Measurements from ENCODE around the gene PKNOX2.

The PKNOX2 gene

DNA sequence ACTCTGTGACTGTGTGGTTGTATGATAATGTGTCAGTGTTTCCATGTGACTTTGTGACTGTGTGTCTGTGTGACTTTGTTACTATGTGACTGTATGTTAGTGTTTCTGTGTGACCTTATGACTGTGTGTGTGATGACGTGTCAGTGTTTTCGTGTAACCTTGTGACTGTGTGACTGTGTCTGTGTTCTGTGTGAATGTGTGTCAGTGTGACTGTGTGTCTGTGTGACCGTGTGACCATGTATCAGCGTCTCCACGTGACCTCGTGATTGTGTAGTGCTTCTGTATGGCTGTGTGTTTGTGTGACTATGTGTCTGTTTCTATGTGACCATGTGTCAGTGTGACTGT is 9.5 kb upstream of the PKNOX2 start:
- Histone ChIP-seq H3K36me3 (ENCODE audit: insufficient read depth, low read length) (no peaks in the 10 kb centered on the region), H3K9me3 (ENCODE audit: low read length) (no peaks in the 10 kb centered on the region), H3K27ac (ENCODE audit: low read depth, low read length) (no peak overlapping the region), H3K4me3 (ENCODE audit: low read depth in 1 of 2, low read length in 2 of 2) (no peak overlapping the region), H3K4me1 (ENCODE audit: insufficient read depth, low read length) (no peaks in the 10 kb centered on the region), H3K9ac (ENCODE audit: low read length) (no peak overlapping the region), H3K27me3 (ENCODE audit: control insufficient read depth in 1 of 2, insufficient read depth in 2 of 2, low read length in 2 of 2) (peaks cover 0 to 6% of the 10 kb centered on the region in 2 donors)

DNA sequence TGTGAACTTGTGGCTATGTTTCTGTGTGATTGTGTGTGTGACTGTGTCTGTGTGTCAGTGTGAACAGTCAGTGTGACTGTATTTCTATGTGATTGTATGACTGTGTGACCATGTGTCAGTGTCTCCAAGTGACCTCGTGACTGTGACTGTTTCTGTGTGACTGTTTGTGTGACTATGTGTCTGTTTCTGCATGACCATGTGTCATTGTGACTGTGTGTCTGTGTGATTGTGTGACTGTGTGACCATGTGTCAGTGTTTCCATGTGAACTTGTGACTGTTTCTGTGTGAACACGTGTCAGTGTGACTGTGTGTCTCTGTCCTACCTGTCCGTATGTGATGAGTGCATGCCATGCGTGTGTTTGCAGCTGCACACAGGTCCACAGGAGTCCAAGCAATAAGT is 8.8 kb upstream of the PKNOX2 start:
- peaks cover 0 to 6% of the 10 kb centered on the region in 2 donors for H3K27me3 ChIP-seq (ENCODE audit: control insufficient read depth in 1 of 2, insufficient read depth in 2 of 2, low read length in 2 of 2)
- no peak overlapping the region for H3K4me3 ChIP-seq (ENCODE audit: low read depth in 1 of 2, low read length in 2 of 2)
- no peaks in the 10 kb centered on the region for H3K36me3 ChIP-seq (ENCODE audit: insufficient read depth, low read length)
- no peaks in the 10 kb centered on the region for H3K9me3 ChIP-seq (ENCODE audit: low read length)
- no peaks in the 10 kb centered on the region for H3K4me1 ChIP-seq (ENCODE audit: insufficient read depth, low read length)
- no peak overlapping the region for H3K9ac ChIP-seq (ENCODE audit: low read length)
- no peak overlapping the region for H3K27ac ChIP-seq (ENCODE audit: low read depth, low read length)

DNA sequence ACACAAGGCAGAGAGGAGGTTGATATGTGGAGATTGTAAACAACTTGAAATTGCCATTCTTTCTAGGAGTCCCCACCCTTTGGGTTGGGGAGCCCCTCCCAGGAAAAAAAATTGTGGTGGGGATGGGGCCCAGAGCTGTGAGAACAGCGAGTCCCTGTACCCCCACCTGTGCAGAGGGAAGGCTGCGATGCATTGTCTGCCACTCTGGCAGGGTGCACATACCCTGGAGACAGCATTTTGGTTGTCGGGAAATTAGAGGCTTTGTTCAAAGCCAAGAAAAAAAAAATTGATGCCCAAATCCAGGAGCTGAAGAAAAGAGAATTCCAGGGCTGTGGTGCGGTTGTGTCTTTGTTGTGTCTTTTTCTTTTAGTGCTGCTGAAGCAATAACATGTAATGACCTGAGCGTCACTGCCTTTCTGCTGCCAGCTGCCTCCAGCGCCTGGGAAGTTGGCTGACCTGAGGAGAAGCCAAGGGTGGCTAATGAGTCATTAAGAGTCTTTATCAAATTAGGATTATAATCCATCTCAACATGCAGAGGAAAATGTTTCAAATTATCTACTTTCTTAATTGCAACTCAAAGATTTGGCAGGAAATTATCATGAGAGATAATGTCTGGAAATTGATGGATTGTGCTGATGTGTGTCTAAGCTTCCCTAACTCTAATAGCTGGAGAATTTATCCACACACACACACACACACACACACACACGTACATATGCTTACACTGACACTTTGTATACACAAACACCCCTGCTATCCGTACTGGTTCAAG is 8.0 kb upstream of the PKNOX2 start:
- Histone ChIP-seq H3K9me3 (ENCODE audit: low read length) (no peaks in the 10 kb centered on the region), H3K4me1 (ENCODE audit: insufficient read depth, low read length) (no peaks in the 10 kb centered on the region), H3K27ac (ENCODE audit: low read depth, low read length) (no peak overlapping the region), H3K27me3 (ENCODE audit: control insufficient read depth in 1 of 2, insufficient read depth in 2 of 2, low read length in 2 of 2) (peaks cover 0 to 6% of the 10 kb centered on the region in 2 donors), H3K4me3 (ENCODE audit: low read depth in 1 of 2, low read length in 2 of 2) (no peak overlapping the region), H3K9ac (ENCODE audit: low read length) (no peak overlapping the region), H3K36me3 (ENCODE audit: insufficient read depth, low read length) (no peaks in the 10 kb centered on the region)

DNA sequence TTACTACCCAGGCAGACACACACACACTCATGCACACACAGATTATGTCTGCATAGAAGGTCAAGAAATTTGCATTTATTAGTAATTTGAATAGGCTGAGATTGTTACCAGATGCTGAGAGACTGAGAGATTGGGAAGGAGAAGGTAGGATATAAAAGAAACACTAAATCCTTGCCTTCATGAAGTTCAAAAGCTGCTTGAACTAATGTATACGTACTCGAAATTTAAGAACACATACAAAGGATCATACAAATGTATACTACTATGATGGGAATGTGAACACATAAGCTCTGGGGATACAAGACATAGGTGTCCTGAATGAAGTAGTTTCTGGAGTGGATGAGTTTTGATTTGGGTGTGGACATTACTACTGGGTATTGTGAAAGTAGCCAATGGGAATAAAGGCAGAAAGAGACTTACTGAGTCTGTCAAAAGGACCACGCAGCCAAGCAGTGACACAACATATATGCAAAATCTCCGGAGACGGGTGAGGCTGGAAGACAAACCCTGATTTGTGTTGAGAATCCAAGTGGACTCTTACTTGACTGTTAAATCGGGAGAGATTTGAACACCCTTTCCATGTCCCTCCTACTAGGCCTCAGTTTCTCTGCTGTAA is 7.3 kb upstream of the PKNOX2 start:
- no peak overlapping the region for H3K9ac ChIP-seq (ENCODE audit: low read length)
- H3K36me3 ChIP-seq (ENCODE audit: insufficient read depth, low read length), result no peaks in the 10 kb centered on the region
- no peaks in the 10 kb centered on the region for H3K9me3 ChIP-seq (ENCODE audit: low read length)

DNA sequence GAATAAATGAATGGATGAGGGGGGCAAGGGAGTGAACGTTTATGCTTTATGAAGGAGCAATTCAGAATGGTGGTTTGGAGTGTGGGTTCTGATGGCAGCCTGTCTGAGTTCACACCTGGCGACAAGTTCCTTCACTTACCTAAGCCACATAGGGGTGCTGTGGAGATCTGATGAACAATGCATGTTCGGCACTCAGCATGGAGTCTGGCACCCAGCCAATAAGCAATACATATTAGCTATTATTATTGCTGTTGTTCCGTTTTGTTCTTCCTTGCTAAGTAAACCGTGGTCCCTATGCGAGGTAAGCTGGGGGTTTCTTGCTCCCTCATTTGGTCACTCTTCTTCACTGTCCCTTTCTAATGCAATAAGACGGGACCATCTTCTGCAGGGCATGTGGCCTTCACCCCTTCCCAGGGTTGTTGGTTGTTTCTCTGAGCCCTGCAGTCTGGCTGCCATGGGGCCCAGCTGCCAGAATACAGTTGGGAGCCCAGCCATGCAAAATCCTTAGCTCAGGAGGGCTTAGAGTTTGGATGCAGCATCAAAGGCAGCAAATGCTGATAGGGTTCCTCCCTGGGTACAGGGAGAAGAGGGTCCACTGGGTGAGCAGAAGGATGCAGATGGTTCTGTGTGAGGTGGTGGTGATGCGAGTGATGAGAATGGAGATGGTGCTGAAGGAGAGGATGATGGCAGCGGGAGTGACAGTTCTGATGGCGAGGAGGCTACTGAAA is 6.4 kb upstream of the PKNOX2 start:
- Histone ChIP-seq H3K36me3 (ENCODE audit: insufficient read depth, low read length) (no peaks in the 10 kb centered on the region), H3K4me3 (ENCODE audit: low read depth in 1 of 2, low read length in 2 of 2) (no peak overlapping the region), H3K27me3 (ENCODE audit: control insufficient read depth in 1 of 2, insufficient read depth in 2 of 2, low read length in 2 of 2) (peaks cover 0 to 6% of the 10 kb centered on the region in 2 donors), H3K4me1 (ENCODE audit: insufficient read depth, low read length) (no peaks in the 10 kb centered on the region), H3K9ac (ENCODE audit: low read length) (no peak overlapping the region), H3K9me3 (ENCODE audit: low read length) (no peaks in the 10 kb centered on the region), H3K27ac (ENCODE audit: low read depth, low read length) (no peak overlapping the region)

More for the DNA sequence above, 7.3 kb upstream of the PKNOX2 start:
- Histone ChIP-seq H3K4me3 (ENCODE audit: low read depth in 1 of 2, low read length in 2 of 2) (no peak overlapping the region), H3K27me3 (ENCODE audit: control insufficient read depth in 1 of 2, insufficient read depth in 2 of 2, low read length in 2 of 2) (peaks cover 0 to 6% of the 10 kb centered on the region in 2 donors), H3K27ac (ENCODE audit: low read depth, low read length) (no peak overlapping the region), H3K4me1 (ENCODE audit: insufficient read depth, low read length) (no peaks in the 10 kb centered on the region)

DNA sequence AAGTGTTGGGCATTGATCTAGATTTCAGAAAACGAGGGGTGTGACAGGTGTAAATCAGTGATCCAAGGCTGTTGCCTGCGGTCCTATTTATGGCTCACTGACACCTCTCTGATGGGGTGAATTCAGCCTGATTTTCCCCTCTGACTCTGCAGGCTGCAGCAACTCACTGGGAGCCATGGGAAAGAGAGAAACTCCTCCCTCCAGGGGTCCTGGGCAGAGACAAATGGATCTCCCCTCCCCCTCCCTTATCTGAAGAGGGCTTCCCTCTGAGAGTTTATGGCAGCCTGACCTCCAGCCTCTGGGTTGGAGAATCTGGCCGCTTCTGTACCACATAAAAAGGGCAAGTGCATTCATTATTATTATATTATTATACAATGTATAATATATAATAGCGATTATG is 1.8 kb upstream of the PKNOX2 start:
- peaks cover 15% of the 10 kb centered on the region for H3K4me1 ChIP-seq (ENCODE audit: insufficient read depth, low read length)
- no peak overlapping the region for H3K27ac ChIP-seq (ENCODE audit: low read depth, low read length)
- no peaks in the 10 kb centered on the region for H3K9me3 ChIP-seq (ENCODE audit: low read length)
- no peak overlapping the region for H3K4me3 ChIP-seq (ENCODE audit: low read depth in 1 of 2, low read length in 2 of 2)
- no peaks in the 10 kb centered on the region for H3K27me3 ChIP-seq (ENCODE audit: control insufficient read depth in 1 of 2, insufficient read depth in 2 of 2, low read length in 2 of 2)
- H3K9ac ChIP-seq (ENCODE audit: low read length), result no peak overlapping the region
- H3K36me3 ChIP-seq (ENCODE audit: insufficient read depth, low read length), result no peaks in the 10 kb centered on the region

DNA sequence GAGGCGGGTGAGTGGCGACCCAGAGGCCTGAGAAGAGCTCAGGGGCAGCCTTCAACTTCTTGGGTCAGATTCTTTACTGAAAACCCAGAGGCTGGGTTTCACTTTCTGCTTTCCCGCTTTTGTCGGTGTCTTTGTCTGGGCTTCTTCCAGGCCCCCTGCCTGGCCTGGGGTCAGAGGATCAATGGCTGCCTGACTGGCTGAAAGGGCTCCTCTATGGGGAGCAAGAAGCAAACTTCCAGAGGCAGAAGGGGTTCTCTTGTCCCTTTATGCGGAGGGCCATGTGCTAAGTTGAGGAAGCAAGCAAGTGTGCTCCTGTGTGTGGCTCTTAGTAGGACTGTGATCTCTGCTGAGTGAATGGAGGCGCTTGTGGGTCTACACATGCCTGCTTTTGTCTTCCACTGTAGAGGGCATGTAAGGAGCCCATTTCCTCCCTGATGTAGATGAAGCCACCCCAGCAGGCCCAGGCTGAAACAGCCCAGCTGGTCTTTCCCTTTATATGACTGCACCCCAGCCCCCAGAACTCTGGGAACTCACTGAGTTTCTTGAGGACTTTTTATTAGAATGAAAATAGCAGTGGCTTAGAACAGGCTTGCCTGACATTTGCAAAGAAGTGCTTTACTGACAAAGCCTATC is 1.0 kb upstream of the PKNOX2 start:
- Histone ChIP-seq H3K9me3 (ENCODE audit: low read length) (no peaks in the 10 kb centered on the region), H3K27ac (ENCODE audit: low read depth, low read length) (peak overlapping the region; percentile 73), H3K4me1 (ENCODE audit: insufficient read depth, low read length) (peaks cover 23% of the 10 kb centered on the region), H3K36me3 (ENCODE audit: insufficient read depth, low read length) (no peaks in the 10 kb centered on the region), H3K9ac (ENCODE audit: low read length) (peak overlapping the region; percentile 33), H3K4me3 (ENCODE audit: low read depth in 1 of 2, low read length in 2 of 2) (peak overlapping the region in 1 of 2 donors; percentile 35), H3K27me3 (ENCODE audit: control insufficient read depth in 1 of 2, insufficient read depth in 2 of 2, low read length in 2 of 2) (no peaks in the 10 kb centered on the region)

DNA sequence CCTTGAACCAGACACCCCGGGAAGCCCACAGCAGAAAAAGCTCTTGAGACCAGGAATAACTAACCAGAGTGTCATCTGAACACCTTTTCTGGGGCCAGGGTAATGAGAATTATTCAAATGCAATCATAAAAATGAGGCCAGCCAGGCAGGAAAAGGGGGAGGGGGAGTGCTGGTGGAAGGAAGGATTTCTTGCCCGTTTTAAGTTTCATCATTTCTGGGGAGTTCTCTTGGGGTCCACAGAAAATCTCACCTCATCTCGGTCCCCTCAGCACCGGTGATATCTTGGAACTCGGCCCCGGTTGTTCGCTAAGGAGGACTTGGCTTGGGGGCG is 495 bp upstream of the PKNOX2 start:
- H3K4me1 ChIP-seq (ENCODE audit: insufficient read depth, low read length), result peaks cover 26% of the 10 kb centered on the region
- H3K27me3 ChIP-seq (ENCODE audit: control insufficient read depth in 1 of 2, insufficient read depth in 2 of 2, low read length in 2 of 2), result no peaks in the 10 kb centered on the region
- peak overlapping the region; percentile 33 for H3K9ac ChIP-seq (ENCODE audit: low read length)
- peak overlapping the region in 1 of 2 donors; percentile 35 for H3K4me3 ChIP-seq (ENCODE audit: low read depth in 1 of 2, low read length in 2 of 2)
- peak overlapping the region; percentile 73 for H3K27ac ChIP-seq (ENCODE audit: low read depth, low read length)
- H3K9me3 ChIP-seq (ENCODE audit: low read length), result no peaks in the 10 kb centered on the region
- H3K36me3 ChIP-seq (ENCODE audit: insufficient read depth, low read length), result no peaks in the 10 kb centered on the region

DNA sequence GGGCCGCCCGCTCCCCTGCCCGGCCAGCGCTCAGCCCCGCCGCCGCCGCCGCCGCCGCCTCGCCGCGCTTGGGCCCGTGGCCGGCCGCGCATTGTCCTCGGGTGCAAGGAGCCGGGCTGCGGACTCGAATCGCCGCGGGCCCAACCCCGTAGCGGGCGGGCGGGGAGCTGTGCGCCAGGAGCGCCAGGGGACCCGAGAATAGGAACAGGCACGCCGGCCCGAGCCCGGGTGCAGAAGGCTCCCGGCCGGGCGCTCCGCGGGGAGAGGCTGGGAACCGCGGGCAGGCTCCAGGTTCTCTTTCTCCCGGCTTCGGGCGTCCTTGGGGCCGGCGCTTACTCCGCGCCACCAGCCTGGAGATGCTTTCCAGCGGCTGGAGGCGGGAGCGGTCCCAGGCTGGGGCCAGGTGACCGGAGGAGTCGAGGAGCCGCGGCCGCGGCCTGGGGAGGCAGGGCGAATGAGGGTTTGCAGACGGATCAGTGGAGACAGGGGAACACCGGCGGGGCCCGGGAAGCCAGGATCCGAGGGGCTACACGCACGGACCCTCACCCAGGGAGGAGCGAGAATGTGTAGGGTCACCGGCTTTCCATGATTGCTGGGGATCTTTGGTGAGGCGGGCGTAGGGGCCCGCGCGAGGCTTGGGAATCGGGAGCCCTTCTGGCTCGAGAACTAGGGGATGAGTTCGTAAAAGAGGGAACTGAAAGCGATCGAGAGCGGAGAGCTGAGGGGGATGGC is 726 bp downstream of the PKNOX2 start:
- H3K4me1 ChIP-seq (ENCODE audit: insufficient read depth, low read length), result peaks cover 38% of the 10 kb centered on the region
- H3K4me3 ChIP-seq (ENCODE audit: low read depth in 1 of 2, low read length in 2 of 2), result peak overlapping the region; percentile 65 to 66
- H3K27me3 ChIP-seq (ENCODE audit: control insufficient read depth in 1 of 2, insufficient read depth in 2 of 2, low read length in 2 of 2), result no peaks in the 10 kb centered on the region
- no peaks in the 10 kb centered on the region for H3K9me3 ChIP-seq (ENCODE audit: low read length)
- H3K9ac ChIP-seq (ENCODE audit: low read length), result peak overlapping the region; percentile 37
- no peaks in the 10 kb centered on the region for H3K36me3 ChIP-seq (ENCODE audit: insufficient read depth, low read length)
- peak overlapping the region; percentile 76 for H3K27ac ChIP-seq (ENCODE audit: low read depth, low read length)

DNA sequence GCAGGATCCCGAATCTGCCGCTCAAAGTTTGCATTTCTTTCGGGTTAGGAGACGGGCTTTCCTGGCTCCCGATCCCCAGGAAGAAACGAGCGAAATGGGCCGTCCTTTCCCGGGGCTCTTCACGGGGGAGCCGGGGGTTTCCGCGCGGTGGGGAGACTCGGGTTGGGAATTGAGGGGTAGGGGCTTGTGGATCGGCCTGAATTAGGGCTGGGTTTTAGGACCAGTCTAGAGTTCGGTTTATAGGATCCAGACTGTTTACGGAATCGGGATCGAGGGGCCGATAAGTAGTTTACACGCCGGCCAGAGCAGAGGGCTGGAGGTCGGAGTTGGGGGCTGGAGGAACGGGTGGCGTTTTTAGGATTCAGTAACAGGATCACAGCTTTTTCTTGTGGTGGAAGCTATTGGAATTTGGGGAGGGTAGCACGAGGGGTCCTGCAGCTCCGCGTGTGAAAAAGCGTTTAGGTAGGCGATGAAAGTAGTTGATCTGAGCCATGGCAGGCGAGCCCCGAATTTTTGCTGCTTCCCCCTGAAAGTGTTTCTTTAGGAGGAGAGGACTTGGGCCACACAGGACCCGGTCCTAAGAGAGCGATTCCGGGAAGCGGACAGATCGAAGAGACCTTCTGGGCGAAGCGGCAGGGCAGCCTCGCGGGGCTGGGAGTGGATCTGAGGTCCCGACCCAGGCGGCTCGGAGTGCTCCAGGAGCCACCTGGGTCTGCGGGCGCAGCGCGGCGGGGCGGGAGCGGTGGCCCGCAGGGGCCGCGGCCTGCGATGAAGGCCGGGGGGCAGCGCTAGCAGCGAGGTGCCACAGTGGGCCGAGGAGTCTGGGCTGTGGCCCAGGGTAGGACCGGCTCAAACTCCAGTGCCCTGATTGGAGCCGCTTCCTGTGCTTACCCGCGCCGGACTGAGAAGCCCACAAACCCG is 1.6 kb downstream of the PKNOX2 start:
- Histone ChIP-seq H3K27ac (ENCODE audit: low read depth, low read length) (peak overlapping the region; percentile 76), H3K9ac (ENCODE audit: low read length) (peak overlapping the region; percentile 37), H3K4me1 (ENCODE audit: insufficient read depth, low read length) (peaks cover 40% of the 10 kb centered on the region), H3K27me3 (ENCODE audit: control insufficient read depth in 1 of 2, insufficient read depth in 2 of 2, low read length in 2 of 2) (no peaks in the 10 kb centered on the region), H3K36me3 (ENCODE audit: insufficient read depth, low read length) (no peaks in the 10 kb centered on the region), H3K9me3 (ENCODE audit: low read length) (no peaks in the 10 kb centered on the region), H3K4me3 (ENCODE audit: low read depth in 1 of 2, low read length in 2 of 2) (peak overlapping the region; percentile 65 to 66)

All from muscle layer of colon (tissue), 2 donors.